IMR-90 (cell line): ENCODE results near the gene PKDCC. TPM values are rescaled to one million over a fixed set of nuclear protein-coding genes. Genes with fewer than 3 reads are reported as not detected.

ENCODE experiments used
- ATAC-seq: fragments of 200-7000 bp; cut with Tn5 transposase; 2 replicates; pipeline ENCODE4 v1.9.1; 2020; ENCODE audit warnings: low read depth, mild to moderate bottlenecking, moderate library complexity
- BruUV-seq: library from RNA; stranded (reverse); fragments of 400-500 nt; replicated peaks from 2 replicates; lab custom pipeline; 2021; lab: Mats Ljungman, UMichigan
- CTCF ChIA-PET: fragments of 300-600 bp; formaldehyde crosslinking; extraction: SDS; loops from one replicate; lab custom pipeline; 2021; ENCODE audit warnings: antibody characterized with exemption; lab: Yijun Ruan, JAX
- POLR2A ChIA-PET: fragments of 300-600 bp; sonication (Branson Sonifier 250); formaldehyde crosslinking; loops from one replicate; lab custom pipeline; 2022; ENCODE audit warnings: antibody characterized with exemption; ENCODE audit not compliant: unreplicated experiment; lab: Charles Lee
- DNase-seq: peaks from one replicate; pipeline ENCODE4 v3.0.0; 2013
- H2AFZ ChIP-seq: replicated peaks from 2 replicates; pipeline ENCODE3; 2013; ENCODE audit warnings: low read length, mild to moderate bottlenecking; ENCODE audit not compliant: poor library complexity
- H2AK5ac ChIP-seq: 2 replicates; pipeline ENCODE4 v1.6.1; 2013; ENCODE audit warnings: low read depth, low read length, inconsistent platforms
- H2AK9ac ChIP-seq: replicated peaks from 2 replicates; pipeline ENCODE3; 2013; ENCODE audit warnings: mild to moderate bottlenecking, low read depth, low read length, moderate library complexity; ENCODE audit not compliant: poor library complexity
- H2BK120ac ChIP-seq: 2 replicates; pipeline ENCODE4 v1.6.1; 2013; ENCODE audit warnings: low read depth, low read length, inconsistent platforms
- H2BK15ac ChIP-seq: 3 replicates; pipeline ENCODE4 v1.6.1; 2013; ENCODE audit warnings: low read depth, low read length, inconsistent platforms
- H2BK20ac ChIP-seq: 2 replicates; pipeline ENCODE4 v1.6.1; 2013; ENCODE audit warnings: low read depth, mild to moderate bottlenecking, inconsistent platforms, low read length, moderate library complexity
- H2BK5ac ChIP-seq: 2 replicates; pipeline ENCODE4 v1.6.1; 2013; ENCODE audit warnings: mild to moderate bottlenecking, low read depth, low read length, inconsistent platforms; ENCODE audit not compliant: poor library complexity, severe bottlenecking
- H3K14ac ChIP-seq: replicated peaks from 2 replicates; pipeline ENCODE4 v1.6.1; 2013; ENCODE audit warnings: low read depth, low read length, inconsistent platforms
- H3K18ac ChIP-seq: 2 replicates; pipeline ENCODE4 v1.6.1; 2013; ENCODE audit warnings: low read depth, low read length, control low read depth
- H3K23ac ChIP-seq: 2 replicates; pipeline ENCODE4 v1.6.1; 2013; ENCODE audit warnings: low read depth, low read length, inconsistent platforms
- H3K27ac ChIP-seq: 2 replicates; pipeline ENCODE4 v1.5.1; 2013; ENCODE audit warnings: mild to moderate bottlenecking, control low read depth, low read length; ENCODE audit not compliant: insufficient read depth
- H3K27me3 ChIP-seq: 2 replicates; pipeline ENCODE4 v1.6.1; 2013; ENCODE audit warnings: low read length; ENCODE audit not compliant: control insufficient read depth, insufficient read depth
- H3K36me3 ChIP-seq: 2 replicates; pipeline ENCODE4 v1.6.1; 2013; ENCODE audit warnings: low read length, mixed read lengths; ENCODE audit not compliant: control insufficient read depth, insufficient read depth
- H3K4ac ChIP-seq: 2 replicates; pipeline ENCODE4 v1.6.1; 2013; ENCODE audit warnings: low read depth, low read length, inconsistent platforms
- H3K4me1 ChIP-seq: 2 replicates; pipeline ENCODE4 v1.6.1; 2013; ENCODE audit warnings: low read length, mixed read lengths; ENCODE audit not compliant: control insufficient read depth, insufficient read depth
- H3K4me2 ChIP-seq: 2 replicates; pipeline ENCODE4 v1.6.1; 2013; ENCODE audit warnings: low read depth, mild to moderate bottlenecking, control low read depth, low read length, moderate library complexity
- H3K4me3 ChIP-seq: 2 replicates; pipeline ENCODE4 v1.5.1; 2013; ENCODE audit warnings: low read depth, mild to moderate bottlenecking, control low read depth, low read length, moderate library complexity; ENCODE audit not compliant: insufficient read depth
- H3K56ac ChIP-seq: 2 replicates; pipeline ENCODE4 v1.6.1; 2013; ENCODE audit warnings: low read length, inconsistent platforms; ENCODE audit not compliant: insufficient read depth; ENCODE audit errors: extremely low read depth
- H3K79me1 ChIP-seq, 2 experiments: 2 replicates each; pipeline ENCODE4 v1.6.1; 2013; ENCODE audit warnings: low read length in 2 of 2, inconsistent platforms in 1 of 2, low read depth in 1 of 2
- H3K9ac ChIP-seq: 2 replicates; pipeline ENCODE4 v1.6.1; 2013; ENCODE audit warnings: low read depth, low read length, control low read depth
- H3K9me1 ChIP-seq: 2 replicates; pipeline ENCODE4 v1.6.1; 2013; ENCODE audit warnings: low read length, inconsistent platforms; ENCODE audit not compliant: insufficient read depth
- H3K9me3 ChIP-seq: 2 replicates; pipeline ENCODE4 v1.6.1; 2013; ENCODE audit warnings: low read length; ENCODE audit not compliant: control insufficient read depth, insufficient read depth
- H4K20me1 ChIP-seq: 2 replicates; pipeline ENCODE4 v1.6.1; 2013; ENCODE audit warnings: low read length, inconsistent platforms; ENCODE audit not compliant: insufficient read depth
- H4K5ac ChIP-seq: 2 replicates; pipeline ENCODE4 v1.6.1; 2013; ENCODE audit warnings: mild to moderate bottlenecking, low read depth, low read length, control low read depth
- H4K8ac ChIP-seq, 2 experiments: 2 replicates each; pipeline ENCODE4 v1.6.1; 2013; ENCODE audit warnings: low read depth in 2 of 2, low read length in 2 of 2, control low read depth in 1 of 2, inconsistent platforms in 1 of 2
- H4K91ac ChIP-seq: 2 replicates; pipeline ENCODE4 v1.6.1; 2013; ENCODE audit warnings: low read depth, low read length, inconsistent platforms; ENCODE audit not compliant: insufficient read depth
- BHLHE40 ChIP-seq: fragments of 150-350 bp; IDR thresholded peaks from 2 replicates; pipeline ENCODE4 v1.6.1; 2016; ENCODE audit warnings: mild to moderate bottlenecking, low read depth, low read length
- CEBPB ChIP-seq: IDR thresholded peaks from 2 replicates; pipeline ENCODE4 v1.6.1; 2012; ENCODE audit warnings: low read depth, low read length, improper control_type of control experiment
- CHD1 ChIP-seq: IDR thresholded peaks from 2 replicates; pipeline ENCODE4 v1.6.1; 2012; ENCODE audit warnings: low read depth, low read length, improper control_type of control experiment
- CTCF ChIP-seq: conservative IDR thresholded peaks from 2 replicates; pipeline ENCODE4 v1.5.1; 2012; ENCODE audit warnings: mild to moderate bottlenecking, low read depth, low read length, improper control_type of control experiment
- FOS ChIP-seq: fragments of 150-350 bp; IDR thresholded peaks from 2 replicates; pipeline ENCODE4 v1.6.1; 2016; ENCODE audit warnings: low read depth, low read length
- MAFK ChIP-seq: IDR thresholded peaks from 2 replicates; pipeline ENCODE4 v1.6.1; 2012; ENCODE audit warnings: low read depth, low read length, improper control_type of control experiment
- MAZ ChIP-seq: IDR thresholded peaks from 2 replicates; pipeline ENCODE4 v1.6.1; 2012; ENCODE audit warnings: low read depth, mild to moderate bottlenecking, low read length, improper control_type of control experiment, moderate library complexity, borderline replicate concordance
- MXI1 ChIP-seq: IDR thresholded peaks from 2 replicates; pipeline ENCODE4 v1.6.1; 2012; ENCODE audit warnings: low read depth, mild to moderate bottlenecking, low read length, moderate library complexity, borderline replicate concordance
- NFE2L2 ChIP-seq: fragments of 150-350 bp; IDR thresholded peaks from 2 replicates; pipeline ENCODE4 v1.6.1; 2016; ENCODE audit warnings: low read depth, mild to moderate bottlenecking, low read length
- POLR2A ChIP-seq: IDR thresholded peaks from 2 replicates; pipeline ENCODE4 v1.6.1; 2012; ENCODE audit warnings: mild to moderate bottlenecking, low read depth, low read length
- RAD21 ChIP-seq: IDR thresholded peaks from 2 replicates; pipeline ENCODE4 v1.6.1; 2012; ENCODE audit warnings: low read length, improper control_type of control experiment
- RCOR1 ChIP-seq: IDR thresholded peaks from 2 replicates; pipeline ENCODE4 v1.6.1; 2012; ENCODE audit warnings: mild to moderate bottlenecking, low read length, improper control_type of control experiment; ENCODE audit not compliant: insufficient replicate concordance
- RFX5 ChIP-seq: IDR thresholded peaks from 2 replicates; pipeline ENCODE4 v1.8.0; 2012; ENCODE audit warnings: low read depth, mild to moderate bottlenecking, low read length, moderate library complexity
- SMC3 ChIP-seq: fragments of 150-350 bp; IDR thresholded peaks from 2 replicates; pipeline ENCODE4 v1.6.1; 2016; ENCODE audit warnings: low read depth, mild to moderate bottlenecking, antibody characterized with exemption, low read length, moderate library complexity
- WGBS, 2 experiments: methylation state at CpG; one replicate each; pipeline versions ENCODE4 v1.1.5 to v1.1.7; 2013; ENCODE audit warnings: missing lambda C conversion rate in 2 of 2; ENCODE audit not compliant: insufficient read length in 1 of 2; ENCODE audit errors: extremely low coverage in 2 of 2; 5-methylcytosine and 5-hydroxymethylcytosine counted together
- dilution Hi-C: fragments of 300-500 bp; cut with HindIII; formaldehyde crosslinking; loops from one replicate; pipeline ENCODE4 v1.14.3; 2018; ENCODE audit warnings: low sequenced_read_pairs; ENCODE audit not compliant: unreplicated experiment
- in situ Hi-C: fragments of 300-500 bp; cut with MboI; formaldehyde crosslinking; loops from 3 replicates; pipeline ENCODE4 v1.14.3; 2019; ENCODE audit warnings: low sequenced_read_pairs, inconsistent platforms, mixed read lengths
- intact Hi-C: fragments of 100-400 bp; cut with micrococcal nuclease; formaldehyde crosslinking; loops from 2 replicates; pipeline ENCODE4 v1.10.0; 2022
- polyA plus RNA-seq, 3 experiments: library from polyadenylated mRNA; depleted of rRNA; stranded (reverse); fragments of >200 nt; gene quantifications; 2 replicates each; pipeline ENCODE4 v1.2.3, GENCODE V29; 2012; ENCODE audit warnings: low replicate concordance in 1 of 3
- total RNA-seq: library from RNA; depleted of rRNA; stranded (reverse); fragments of >200 nt; gene quantifications from 2 replicates; pipeline ENCODE4 v1.2.3, GENCODE V29; 2012
- TF ChIP-seq, protein P1 (sequence below): fragments of 150-350 bp; IDR thresholded peaks from 2 replicates; pipeline ENCODE4 v1.6.1; 2017; ENCODE audit warnings: mild to moderate bottlenecking, antibody characterized with exemption, low read length, low read depth
- TF ChIP-seq, protein P2 (sequence below): fragments of 150-350 bp; IDR thresholded peaks from 2 replicates; pipeline ENCODE4 v1.6.1; 2016; ENCODE audit warnings: low read depth, mild to moderate bottlenecking, low read length, moderate library complexity, borderline replicate concordance

The PKDCC gene
- total and polyA plus RNA-seq, 2 of the 4 experiments (the other 2 are of a cell fraction): 55.6 to 95.7 TPM

DNA sequence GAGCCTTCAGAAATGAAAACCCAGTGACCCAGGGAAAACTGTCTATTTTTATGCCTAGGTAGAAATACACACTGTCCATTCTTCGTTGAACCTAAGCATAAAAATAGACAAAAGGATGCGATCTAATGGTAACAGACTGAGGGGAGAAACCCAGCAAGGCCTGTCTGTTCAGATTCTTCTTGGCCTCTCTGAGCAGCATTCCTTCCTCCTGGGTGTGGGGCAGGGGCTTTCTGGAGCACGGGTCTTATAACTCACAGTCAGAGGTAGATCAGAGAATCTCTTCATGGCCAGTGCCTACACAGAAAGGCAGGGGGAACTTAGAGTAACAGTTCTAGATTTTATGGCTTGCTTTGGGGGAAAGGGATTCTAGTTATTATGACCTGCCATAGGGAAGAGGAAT lies 56.0 kb downstream of the PKDCC start:
- peaks cover 12% of the 10 kb centered on the region for H3K4me1 ChIP-seq
- intact Hi-C loops (loop anchor here (2.0 kb wide), 1 partner anchor 29 kb away; no protein-coding TSS in a partner anchor), in situ Hi-C loops (no loop called here), dilution Hi-C loops (no loop called here)
- no peak overlapping the region for H3K4me3 ChIP-seq
- peak overlapping the region; percentile 6; the same call in 1 of the 2 replicates for H3K4ac ChIP-seq
- H4K5ac ChIP-seq: no peak overlapping the region
- no peak overlapping the region for H4K8ac ChIP-seq
- H2BK15ac ChIP-seq: no peak overlapping the region
- no peak overlapping the region for H3K56ac ChIP-seq
- no peak overlapping the region for H3K18ac ChIP-seq
- no peaks in the 10 kb centered on the region for H4K20me1 ChIP-seq
- H2BK120ac ChIP-seq: peak overlapping the region; percentile 3; the same call in 1 of the 2 replicates
- DNase-seq (no peak), ATAC-seq (no peak)
- H3K9ac ChIP-seq: no peak overlapping the region
- H2BK5ac ChIP-seq: no peak overlapping the region
- H3K4me2 ChIP-seq: no peak overlapping the region
- TF ChIP-seq BHLHE40 (no peak), NFE2L2 (no peak), MAFK (no peak), CTCF (no peak), CEBPB (no peak), FOS (no peak), RAD21 (no peak), RFX5 (no peak), POLR2A (no peak), MAZ (no peak), CHD1 (no peak), RCOR1 (no peak), MXI1 (no peak), SMC3 (no peak)
- TF ChIP-seq, protein P1, sequence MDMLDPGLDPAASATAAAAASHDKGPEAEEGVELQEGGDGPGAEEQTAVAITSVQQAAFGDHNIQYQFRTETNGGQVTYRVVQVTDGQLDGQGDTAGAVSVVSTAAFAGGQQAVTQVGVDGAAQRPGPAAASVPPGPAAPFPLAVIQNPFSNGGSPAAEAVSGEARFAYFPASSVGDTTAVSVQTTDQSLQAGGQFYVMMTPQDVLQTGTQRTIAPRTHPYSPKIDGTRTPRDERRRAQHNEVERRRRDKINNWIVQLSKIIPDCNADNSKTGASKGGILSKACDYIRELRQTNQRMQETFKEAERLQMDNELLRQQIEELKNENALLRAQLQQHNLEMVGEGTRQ: no peak
- TF ChIP-seq, protein P2, sequence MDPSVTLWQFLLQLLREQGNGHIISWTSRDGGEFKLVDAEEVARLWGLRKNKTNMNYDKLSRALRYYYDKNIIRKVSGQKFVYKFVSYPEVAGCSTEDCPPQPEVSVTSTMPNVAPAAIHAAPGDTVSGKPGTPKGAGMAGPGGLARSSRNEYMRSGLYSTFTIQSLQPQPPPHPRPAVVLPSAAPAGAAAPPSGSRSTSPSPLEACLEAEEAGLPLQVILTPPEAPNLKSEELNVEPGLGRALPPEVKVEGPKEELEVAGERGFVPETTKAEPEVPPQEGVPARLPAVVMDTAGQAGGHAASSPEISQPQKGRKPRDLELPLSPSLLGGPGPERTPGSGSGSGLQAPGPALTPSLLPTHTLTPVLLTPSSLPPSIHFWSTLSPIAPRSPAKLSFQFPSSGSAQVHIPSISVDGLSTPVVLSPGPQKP: no peak
- no peaks in the 10 kb centered on the region; the same call in 1 of the 2 replicates for H3K9me3 ChIP-seq
- H2AFZ ChIP-seq: no peak overlapping the region
- BruUV-seq: no TSS peak
- peaks cover 6% of the 10 kb centered on the region for H3K9me1 ChIP-seq
- no peak overlapping the region for H2AK5ac ChIP-seq
- no peak overlapping the region for H2AK9ac ChIP-seq
- no peaks in the 10 kb centered on the region for H3K36me3 ChIP-seq
- H3K23ac ChIP-seq: no peak overlapping the region
- no peaks in the 10 kb centered on the region; a peak in 1 of 4 replicates for H3K79me1 ChIP-seq
- ChIA-PET POLR2A (no interaction called here), CTCF (interaction anchor here (0.7 kb wide), 1 partner anchor 35 kb away, joined by 5 read pairs; no protein-coding TSS in a partner anchor)
- H3K14ac ChIP-seq: no peak overlapping the region
- H3K27ac ChIP-seq: no peak overlapping the region
- 0 out of 2 replicates have a peak overlapping the region, but pooled peaks have one; percentile 15 for H4K91ac ChIP-seq
- H3K27me3 ChIP-seq: 0 out of 2 replicates have a peak, but pooled peaks cover 2% of the 10 kb centered on the region
- WGBS, 2 experiments: no CpG with 5 or more reads among the region's 3 CpGs
- H2BK20ac ChIP-seq: no peak overlapping the region
